PC-9 (cell line): ENCODE data around the gene ACSL1.

Experiments used
- CTCF ChIP-seq: fragments of 200-600 bp; sonication (generic); conservative IDR thresholded peaks from 2 replicates; pipeline ENCODE4 v1.6.1; 2017; ENCODE audit warnings: mixed run types, antibody characterized with exemption, mild to moderate bottlenecking, moderate library complexity
- EZH2 ChIP-seq: fragments of 200-600 bp; sonication (generic); IDR thresholded peaks from 2 replicates; pipeline ENCODE4 v1.8.0; 2017; ENCODE audit warnings: antibody characterized with exemption, low read depth

DNA sequence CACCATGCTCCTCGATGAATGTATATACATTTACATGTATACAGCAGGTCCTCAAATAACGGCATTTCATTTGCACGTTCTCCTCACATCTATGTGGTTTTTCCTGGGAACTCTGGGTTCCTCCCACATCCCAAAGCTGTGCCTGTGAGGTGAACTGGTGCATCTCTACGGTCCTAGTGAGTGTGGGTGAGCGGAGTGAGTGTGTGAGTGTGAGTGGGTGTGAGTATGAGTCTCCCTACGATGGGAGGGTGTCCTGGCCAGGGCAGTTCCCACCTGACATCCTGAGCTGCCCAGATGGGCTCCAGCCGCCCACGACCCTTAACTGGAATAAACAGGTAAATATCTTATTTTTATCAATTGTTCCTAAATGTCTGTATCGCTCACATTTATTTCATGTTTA lies 40.0 kb downstream of the ACSL1 start:
- TF ChIP-seq CTCF (no peak), EZH2 (no peak)
